GM18502 (cell line): ENCODE results near the gene C1R.

Experiments used
- ATAC-seq: cut with Tn5 transposase; IDR thresholded peaks from one replicate; pipeline ENCODE4 v1.9.1; 2021; ENCODE audit warnings: mild to moderate bottlenecking; ENCODE audit not compliant: unreplicated experiment, poor library complexity

C1R gene

GRCh38 chr12:7100239-7100638 is 8.0 kb upstream of the C1R start:
- ATAC-seq: no peak

GRCh38 chr12:7099290-7099996 is 7.2 kb upstream of the C1R start:
- no peak for ATAC-seq

GRCh38 chr12:7096979-7097378 is 4.7 kb upstream of the C1R start:
- ATAC-seq: no peak

GRCh38 chr12:7096006-7096932 is 4.0 kb upstream of the C1R start:
- no peak for ATAC-seq

GRCh38 chr12:7093892-7094291 is 1.6 kb upstream of the C1R start:
- ATAC-seq: no peak

GRCh38 chr12:7093486-7093885 is 1.2 kb upstream of the C1R start:
- ATAC-seq: no peak

- ATAC-seq: no peak
These were observed 778 bp upstream of the C1R start for GRCh38 chr12:7092986-7093460.

- no peak for ATAC-seq
These were observed 501 bp downstream of the C1R start for GRCh38 chr12:7091660-7092228.

GRCh38 chr12:7091171-7091570 is 1.1 kb downstream of the C1R start:
- no peak for ATAC-seq

GRCh38 chr12:7090222-7090998 is 1.8 kb downstream of the C1R start:
- no peak for ATAC-seq

- ATAC-seq: no peak
These were observed 2.9 kb downstream of the C1R start for GRCh38 chr12:7089196-7089871.

- no peak for ATAC-seq
These were observed 9.1 kb downstream of the C1R start for GRCh38 chr12:7083125-7083524.

- ATAC-seq: no peak
These were observed 11.2 kb downstream of the C1R start for GRCh38 chr12:7081037-7081436.

GRCh38 chr12:7079826-7080125 is 12.5 kb downstream of the C1R start:
- no peak for ATAC-seq

- ATAC-seq: no peak
These were observed 14.1 kb downstream of the C1R start for GRCh38 chr12:7078163-7078562.

GRCh38 chr12:7076493-7076892 is 15.8 kb downstream of the C1R start:
- no peak for ATAC-seq

GRCh38 chr12:7075939-7076338 is 16.3 kb downstream of the C1R start:
- ATAC-seq: no peak

GRCh38 chr12:7075518-7075917 is 16.7 kb downstream of the C1R start:
- ATAC-seq: no peak

- no peak for ATAC-seq
These were observed 18.3 kb downstream of the C1R start for GRCh38 chr12:7073946-7074345.

GRCh38 chr12:7072554-7072953 is 19.7 kb downstream of the C1R start:
- no peak for ATAC-seq
